ENCODE measurements around the gene INPP5D. TPM values are rescaled to one million over a fixed set of nuclear protein-coding genes. Genes with fewer than 3 reads are reported as not detected.

Gene INPP5D
- total RNA-seq, 1 donor from 2014 or later = 18.3 TPM

DNA sequence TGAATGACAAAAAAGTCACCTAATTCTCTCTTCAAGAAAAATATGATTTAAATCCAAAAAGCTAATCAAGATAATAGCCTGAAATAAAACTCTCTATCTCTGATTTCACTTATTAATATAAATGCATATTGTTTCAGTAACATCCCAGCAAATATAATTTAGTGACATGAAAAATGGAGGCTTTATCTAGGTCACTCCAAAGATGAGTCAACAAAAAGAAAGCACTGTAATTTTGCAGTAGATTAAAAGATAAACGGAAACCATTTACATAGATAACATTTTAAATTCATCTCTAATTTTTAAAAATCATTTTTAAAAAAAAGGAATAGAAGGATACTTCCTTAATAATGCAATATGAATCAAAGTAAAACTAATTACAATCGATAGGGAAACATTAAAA lies 76.9 kb downstream of the INPP5D start:
- Mint-ChIP-seq H3K27me3 (peaks cover 7% of the 10 kb centered on the region), H3K4me1 (ENCODE audit: unreplicated experiment) (peaks cover 5% of the 10 kb centered on the region), H3K9me3 (no peaks in the 10 kb centered on the region), H3K36me3 (no peaks in the 10 kb centered on the region), H3K27ac (no peak overlapping the region), H3K4me3 (no peak overlapping the region)
- TF ChIP-seq, protein P1, sequence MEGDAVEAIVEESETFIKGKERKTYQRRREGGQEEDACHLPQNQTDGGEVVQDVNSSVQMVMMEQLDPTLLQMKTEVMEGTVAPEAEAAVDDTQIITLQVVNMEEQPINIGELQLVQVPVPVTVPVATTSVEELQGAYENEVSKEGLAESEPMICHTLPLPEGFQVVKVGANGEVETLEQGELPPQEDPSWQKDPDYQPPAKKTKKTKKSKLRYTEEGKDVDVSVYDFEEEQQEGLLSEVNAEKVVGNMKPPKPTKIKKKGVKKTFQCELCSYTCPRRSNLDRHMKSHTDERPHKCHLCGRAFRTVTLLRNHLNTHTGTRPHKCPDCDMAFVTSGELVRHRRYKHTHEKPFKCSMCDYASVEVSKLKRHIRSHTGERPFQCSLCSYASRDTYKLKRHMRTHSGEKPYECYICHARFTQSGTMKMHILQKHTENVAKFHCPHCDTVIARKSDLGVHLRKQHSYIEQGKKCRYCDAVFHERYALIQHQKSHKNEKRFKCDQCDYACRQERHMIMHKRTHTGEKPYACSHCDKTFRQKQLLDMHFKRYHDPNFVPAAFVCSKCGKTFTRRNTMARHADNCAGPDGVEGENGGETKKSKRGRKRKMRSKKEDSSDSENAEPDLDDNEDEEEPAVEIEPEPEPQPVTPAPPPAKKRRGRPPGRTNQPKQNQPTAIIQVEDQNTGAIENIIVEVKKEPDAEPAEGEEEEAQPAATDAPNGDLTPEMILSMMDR (conservative IDR thresholded peaks at IDR 0.05) = no peak
- no peak for DNase-seq (ENCODE audit: extremely low spot score, unreplicated experiment)

DNA sequence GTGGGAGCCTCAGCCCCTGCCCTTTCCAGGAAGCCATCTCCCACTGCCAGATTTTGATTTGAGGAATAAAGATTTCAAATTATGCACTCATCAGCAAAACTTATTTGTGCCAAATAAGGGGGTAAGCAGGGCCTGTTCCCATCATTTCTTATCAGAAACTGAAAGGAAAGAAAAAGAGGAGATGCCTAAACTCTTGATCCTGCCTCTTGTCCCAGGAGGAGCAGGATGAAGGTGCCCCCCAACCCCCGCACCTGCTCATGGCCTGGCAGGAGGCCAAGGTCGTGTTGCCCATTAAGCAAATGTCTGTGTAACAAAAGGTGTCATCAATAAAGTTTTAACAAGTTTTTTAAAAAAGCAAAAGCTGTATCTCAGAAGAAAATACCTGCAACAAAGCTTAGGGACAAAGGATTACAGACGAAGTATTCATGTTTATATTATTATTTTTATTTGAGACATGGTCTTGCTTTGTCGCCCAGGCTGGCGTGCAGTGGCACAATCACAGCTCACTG lies 80.0 kb downstream of the INPP5D start:
- peaks cover 5% of the 10 kb centered on the region for H3K4me1 Mint-ChIP-seq (ENCODE audit: unreplicated experiment)
- no peaks in the 10 kb centered on the region for H3K9me3 Mint-ChIP-seq
- H3K36me3 Mint-ChIP-seq = no peaks in the 10 kb centered on the region
- DNase-seq (ENCODE audit: extremely low spot score, unreplicated experiment) = no peak
- TF ChIP-seq, protein P1 (conservative IDR thresholded peaks at IDR 0.05) = no peak
- H3K27ac Mint-ChIP-seq = peak overlapping the region; percentile 17
- peak overlapping the region; percentile 77 for H3K4me3 Mint-ChIP-seq
- H3K27me3 Mint-ChIP-seq = peaks cover 4% of the 10 kb centered on the region

DNA sequence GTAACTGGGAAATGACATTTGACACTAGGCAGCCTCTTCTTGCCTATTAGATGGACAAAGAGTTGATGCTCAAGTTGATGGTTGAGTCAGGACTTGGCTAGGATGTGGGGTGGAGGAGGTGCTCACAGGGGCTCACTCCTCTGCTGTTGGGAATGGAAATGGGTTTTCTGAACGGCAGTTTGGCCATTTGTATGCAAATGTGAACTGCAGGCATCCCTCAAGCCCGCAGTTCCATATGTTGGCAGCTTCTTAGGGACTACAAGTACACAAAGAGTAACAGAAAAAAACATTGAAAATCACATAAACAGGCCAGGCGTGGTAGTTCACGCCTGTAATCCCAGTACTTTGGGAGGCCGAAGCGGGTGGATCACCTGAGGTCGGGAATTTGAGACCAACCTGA lies 80.8 kb downstream of the INPP5D start:
- Mint-ChIP-seq H3K9me3 (no peaks in the 10 kb centered on the region), H3K4me3 (peak overlapping the region; percentile 62), H3K27ac (no peak overlapping the region), H3K36me3 (no peaks in the 10 kb centered on the region), H3K27me3 (peaks cover 7% of the 10 kb centered on the region), H3K4me1 (ENCODE audit: unreplicated experiment) (peaks cover 5% of the 10 kb centered on the region)
- TF ChIP-seq, protein P1 (conservative IDR thresholded peaks at IDR 0.05) = no peak
- no peak for DNase-seq (ENCODE audit: extremely low spot score, unreplicated experiment)

DNA sequence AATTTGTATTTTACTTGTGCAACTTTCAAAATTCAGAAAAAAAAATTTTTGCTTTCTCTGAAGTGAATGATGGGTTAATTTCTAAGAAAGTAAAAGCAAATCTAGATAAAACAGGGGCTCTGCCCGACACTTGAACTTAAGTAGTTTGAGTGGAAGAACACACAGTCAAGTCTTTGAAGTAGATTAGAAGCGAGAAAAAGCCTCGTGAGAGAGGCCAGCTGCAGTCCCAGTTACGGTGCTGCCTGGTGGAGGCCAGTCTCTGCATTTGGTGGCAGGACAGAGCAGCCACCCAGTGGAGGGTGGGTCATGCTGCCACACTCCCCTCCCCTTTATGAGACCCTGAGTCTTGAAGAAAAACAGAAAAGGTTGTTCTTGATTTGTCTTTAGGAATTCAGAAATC lies 81.8 kb downstream of the INPP5D start:
- no peaks in the 10 kb centered on the region for H3K36me3 Mint-ChIP-seq
- no peak overlapping the region for H3K27ac Mint-ChIP-seq
- H3K4me3 Mint-ChIP-seq = peak overlapping the region; percentile 47

DNA sequence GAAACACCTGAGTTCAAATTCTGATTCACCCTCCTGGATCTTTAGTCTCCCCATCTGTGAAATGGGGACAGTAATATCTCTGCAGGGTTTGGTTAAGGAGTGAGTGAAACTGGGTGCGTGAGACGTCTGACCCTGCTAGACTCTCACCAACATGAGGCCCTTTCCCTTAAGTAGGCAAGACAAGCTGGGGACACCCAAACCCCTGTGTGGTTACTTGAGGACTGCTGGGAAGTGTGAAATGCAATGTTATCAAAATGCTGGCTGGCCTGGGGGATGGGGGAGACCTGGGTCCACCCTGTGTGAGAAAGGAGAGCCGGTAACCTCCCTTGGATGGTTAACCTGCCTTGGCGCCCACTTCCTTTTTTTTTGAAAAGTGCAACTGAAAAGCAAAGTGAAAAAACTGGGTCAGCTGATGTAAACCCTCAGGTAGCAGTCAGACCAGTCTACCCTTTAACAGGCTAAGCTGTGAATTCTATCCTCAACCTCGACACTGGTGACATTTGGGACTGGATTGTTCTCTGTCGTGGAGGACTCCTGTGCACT lies 82.3 kb downstream of the INPP5D start:
- no peaks in the 10 kb centered on the region for H3K36me3 Mint-ChIP-seq
- H3K9me3 Mint-ChIP-seq = no peaks in the 10 kb centered on the region
- H3K4me1 Mint-ChIP-seq (ENCODE audit: unreplicated experiment) = peaks cover 5% of the 10 kb centered on the region
- TF ChIP-seq, protein P1 (conservative IDR thresholded peaks at IDR 0.05) = no peak
- H3K4me3 Mint-ChIP-seq = peak overlapping the region; percentile 64
- peaks cover 7% of the 10 kb centered on the region for H3K27me3 Mint-ChIP-seq
- H3K27ac Mint-ChIP-seq = no peak overlapping the region
- DNase-seq (ENCODE audit: extremely low spot score, unreplicated experiment) = no peak

More for the DNA sequence above, 81.8 kb downstream of the INPP5D start:
- Mint-ChIP-seq H3K4me1 (ENCODE audit: unreplicated experiment) (peaks cover 5% of the 10 kb centered on the region), H3K9me3 (no peaks in the 10 kb centered on the region), H3K27me3 (peaks cover 7% of the 10 kb centered on the region)
- TF ChIP-seq, protein P1 (conservative IDR thresholded peaks at IDR 0.05) = no peak
- DNase-seq (ENCODE audit: extremely low spot score, unreplicated experiment) = no peak
